HepG2 (cell line): Measurements from ENCODE around the gene GAL3ST3. TPM values are rescaled to one million over a fixed set of nuclear protein-coding genes. Genes with fewer than 3 reads are reported as not detected.

Experiments used
- AGO1 ChIP-seq: fragments of 200-400 bp; formaldehyde crosslinking; IDR thresholded peaks from 2 replicates; pipeline ENCODE4 v1.6.1; 2017; ENCODE audit warnings: mild to moderate bottlenecking, low read depth, low read length, moderate library complexity; ENCODE audit not compliant: poor library complexity, severe bottlenecking
- ARID3A ChIP-seq: IDR thresholded peaks from 2 replicates; pipeline ENCODE4 v1.6.1; 2012; ENCODE audit warnings: low read depth, low read length, improper control_type of control experiment
- E2F2 ChIP-seq: sonication (generic); formaldehyde crosslinking; IDR thresholded peaks from 2 replicates; pipeline ENCODE4 v1.4.0; 2020; ENCODE audit warnings: missing genetic modification reagents, borderline replicate concordance
- HBP1 ChIP-seq: IDR thresholded peaks from 2 replicates; pipeline ENCODE4 v1.6.1; 2016; ENCODE audit warnings: low read depth, control low read depth
- KLF15 ChIP-seq: sonication (generic); formaldehyde crosslinking; IDR thresholded peaks from 2 replicates; pipeline ENCODE4 v1.8.1; 2023; ENCODE audit warnings: borderline replicate concordance, mild to moderate bottlenecking, inconsistent platforms, missing genetic modification reagents, mixed read lengths
- LCORL ChIP-seq, 2 experiments: fragments of 450-650 bp in 1 of 2; sonication (generic) in 1 of 2; formaldehyde crosslinking in 1 of 2; IDR thresholded peaks; 2 replicates each; pipeline versions ENCODE4 v1.5.0 to v1.6.1; 2017 to 2020; ENCODE audit warnings: antibody characterized with exemption in 1 of 2, missing genetic modification reagents in 1 of 2
- MYPOP ChIP-seq: sonication (generic); formaldehyde crosslinking; IDR thresholded peaks from 2 replicates; pipeline ENCODE4 v1.8.1; 2023; ENCODE audit warnings: mild to moderate bottlenecking, moderate library complexity, missing genetic modification reagents
- PAF1 ChIP-seq: IDR thresholded peaks from 2 replicates; pipeline ENCODE4 v1.6.1; 2016; ENCODE audit warnings: missing genetic modification reagents, missing compliant biosample characterization
- PLSCR1 ChIP-seq: sonication (generic); formaldehyde crosslinking; IDR thresholded peaks from 2 replicates; pipeline ENCODE4 v1.5.0; 2020; ENCODE audit warnings: missing genetic modification reagents, mild to moderate bottlenecking, borderline replicate concordance
- SRSF9 ChIP-seq: fragments of 200-400 bp; formaldehyde crosslinking; IDR thresholded peaks from 2 replicates; pipeline ENCODE4 v1.6.1; 2018; ENCODE audit warnings: borderline replicate concordance, mild to moderate bottlenecking, low read depth, low read length; ENCODE audit not compliant: insufficient read depth, poor library complexity, severe bottlenecking
- TARDBP ChIP-seq: sonication (generic); formaldehyde crosslinking; IDR thresholded peaks from 2 replicates; pipeline ENCODE4 v1.8.0; 2022; ENCODE audit warnings: mild to moderate bottlenecking, missing genetic modification reagents
- THAP11 ChIP-seq: IDR thresholded peaks from 2 replicates; pipeline ENCODE4 v1.6.1; 2016; ENCODE audit warnings: missing biosample characterization, missing genetic modification reagents
- UBTF ChIP-seq: sonication (generic); formaldehyde crosslinking; IDR thresholded peaks from 2 replicates; pipeline ENCODE4 v1.4.0; 2020; ENCODE audit warnings: mild to moderate bottlenecking, missing genetic modification reagents
- ZBTB7B ChIP-seq: sonication (generic); formaldehyde crosslinking; IDR thresholded peaks from 2 replicates; pipeline ENCODE4 v1.4.0; 2020; ENCODE audit warnings: missing genetic modification reagents
- ZFY ChIP-seq: sonication (generic); formaldehyde crosslinking; IDR thresholded peaks from 2 replicates; pipeline ENCODE4 v1.4.0; 2020; ENCODE audit warnings: missing genetic modification reagents
- ZMYM2 ChIP-seq: sonication (generic); formaldehyde crosslinking; IDR thresholded peaks from 2 replicates; pipeline ENCODE4 v1.8.0; 2022; ENCODE audit warnings: mild to moderate bottlenecking, missing genetic modification reagents
- ZNF101 ChIP-seq: sonication (generic); formaldehyde crosslinking; IDR thresholded peaks from 2 replicates; pipeline ENCODE4 v1.4.0; 2020; ENCODE audit warnings: mild to moderate bottlenecking, low read depth, missing genetic modification reagents, borderline replicate concordance
- ZNF260 ChIP-seq: sonication (generic); formaldehyde crosslinking; IDR thresholded peaks from 2 replicates; pipeline ENCODE4 v1.4.0; 2020; ENCODE audit warnings: missing genetic modification reagents, low read depth, mild to moderate bottlenecking, borderline replicate concordance
- ZNF740 ChIP-seq: sonication (generic); formaldehyde crosslinking; IDR thresholded peaks from 2 replicates; pipeline ENCODE4 v1.4.0; 2020; ENCODE audit warnings: missing genetic modification reagents
- polyA plus RNA-seq, 8 experiments: library from polyadenylated mRNA; depleted of rRNA in 3 of 8; stranded (reverse) in 7 of 8; unstranded in 1 of 8; fragments of >200 nt; fragmentation: Illumina TruSeq in 4 of 8; extraction: Trizol in 4 of 8; gene quantifications; 2 replicates each; pipeline versions ENCODE4 v1.2.1 to v1.2.3, GENCODE V29; 2011 to 2016; ENCODE audit warnings: low read depth in 4 of 8, missing spikeins in 1 of 8, mixed read lengths in 1 of 8; ENCODE audit not compliant: insufficient read depth in 1 of 8
- total RNA-seq, 5 experiments: library from RNA; depleted of rRNA; stranded (reverse); fragments of >200 nt; fragmentation: Illumina TruSeq; extraction: Trizol; gene quantifications; 2 replicates each; pipeline ENCODE4 v1.2.3, GENCODE V29; 2016; ENCODE audit warnings: low read depth in 1 of 5

GAL3ST3 gene
- total and polyA plus RNA-seq, 2 of the 13 experiments (the other 11 are each of a cell fraction or from before 2014, with no cell fraction given) = not detected

- no peak for TF ChIP-seq LCORL (IDR thresholded peaks at IDR 0.05)
- peak; percentile 66 for TF ChIP-seq LCORL (CRISPR knock-in tag; IDR thresholded peaks at IDR 0.05)
- TF ChIP-seq ZMYM2 (CRISPR knock-in tag) = no peak
- peak; percentile 96 for TF ChIP-seq THAP11
- TF ChIP-seq ZFY (CRISPR knock-in tag) = peak; percentile 95
- TF ChIP-seq PAF1 = no peak
- TF ChIP-seq ZNF101 (CRISPR knock-in tag) = 0 out of 2 replicates have a peak, but pooled peaks have one; percentile 70
- no peak for TF ChIP-seq AGO1
- no peak for TF ChIP-seq SRSF9
- TF ChIP-seq E2F2 (CRISPR knock-in tag) = no peak
- TF ChIP-seq HBP1 = no peak
- no peak for TF ChIP-seq KLF15
- no peak for TF ChIP-seq PLSCR1
- TF ChIP-seq TARDBP (CRISPR knock-in tag) = peak; percentile 92
- TF ChIP-seq MYPOP = no peak
- peak; percentile 92 for TF ChIP-seq UBTF (CRISPR knock-in tag)
- 0 out of 2 replicates have a peak, but pooled peaks have one; percentile 62 for TF ChIP-seq ZBTB7B (CRISPR knock-in tag)
- no peak; the same call in 1 of the 2 replicates for TF ChIP-seq ZNF260
- peak; percentile 60; the same call in 1 of the 2 replicates for TF ChIP-seq ZNF740 (CRISPR knock-in tag)
- TF ChIP-seq ARID3A = no peak
Observed at GRCh38 chr11:66001942-66002647, 46.9 kb downstream of the GAL3ST3 start, which contains the start of the genes BANF1 and EIF1AD (continued).
